Mucosa of gallbladder (tissue), 1 donor: ENCODE data around the gene GRIN2A. TPM values are rescaled to one million over a fixed set of nuclear protein-coding genes. Genes with fewer than 3 reads are reported as not detected.

Experiments used
- DNase-seq: peaks from one replicate; pipeline ENCODE4 v3.0.0-alpha.2; 2020; ENCODE audit warnings: low spot score
- total RNA-seq: library from RNA; stranded (reverse); gene quantifications from one replicate; pipeline ENCODE4 v1.2.1, GENCODE V29; 2021
- donor health status: DM: no; HTN: no; CAD: no.

The GRIN2A gene
- total RNA-seq, 1 donor from 2014 or later = 62.8 TPM

- no peak for DNase-seq
These were observed 415.3 kb downstream of the GRIN2A start for GRCh38 chr16:9766891-9767290.

GRCh38 chr16:9763505-9763904, 418.7 kb downstream of the GRIN2A start:
- no peak for DNase-seq

- DNase-seq = no peak
These were observed 420.4 kb downstream of the GRIN2A start for GRCh38 chr16:9761870-9762269.

GRCh38 chr16:9757687-9758086, 424.5 kb downstream of the GRIN2A start:
- DNase-seq = no peak

- no peak for DNase-seq
These were observed 425.8 kb downstream of the GRIN2A start for GRCh38 chr16:9756434-9756833.

- no peak for DNase-seq
These were observed 427.1 kb downstream of the GRIN2A start for GRCh38 chr16:9755081-9755480.

- no peak for DNase-seq
These were observed 440.5 kb downstream of the GRIN2A start for GRCh38 chr16:9741776-9742175.

- no peak for DNase-seq
These were observed 442.9 kb downstream of the GRIN2A start for GRCh38 chr16:9739301-9739700.

GRCh38 chr16:9738690-9739089, 443.5 kb downstream of the GRIN2A start:
- no peak for DNase-seq

GRCh38 chr16:9736547-9736946, 445.7 kb downstream of the GRIN2A start:
- no peak for DNase-seq

- DNase-seq = no peak
These were observed 459.1 kb downstream of the GRIN2A start for GRCh38 chr16:9723136-9723535.

- no peak for DNase-seq
These were observed 468.3 kb downstream of the GRIN2A start for GRCh38 chr16:9713907-9714306.

GRCh38 chr16:9713156-9713555, 469.1 kb downstream of the GRIN2A start:
- DNase-seq = no peak

- DNase-seq = no peak
These were observed 473.1 kb downstream of the GRIN2A start for GRCh38 chr16:9708972-9709620.

GRCh38 chr16:9706217-9706836, 475.9 kb downstream of the GRIN2A start:
- DNase-seq = no peak

- DNase-seq = no peak
These were observed 478.5 kb downstream of the GRIN2A start for GRCh38 chr16:9703731-9704130.

Other genes starting within 250 kb of the GRIN2A start
- 13.6 TPM for gene ATF7IP2, start 203.6 kb upstream of the GRIN2A start, total RNA-seq